Naive thymus-derived CD4-positive, alpha-beta T cell (primary cell): ENCODE measurements around the gene STAG2. TPM values are rescaled to one million over a fixed set of nuclear protein-coding genes. Genes with fewer than 3 reads are reported as not detected.

Experiments used
- ATAC-seq: fragments of 150-1000 bp; cut with Tn5 transposase; 2 replicates; pipeline ENCODE4 v1.10.0; 2021; ENCODE audit warnings: mild to moderate bottlenecking, moderate library complexity
- CTCF ChIA-PET: fragments of 350-600 bp; sonication (Branson Sonifier 250); formaldehyde crosslinking; loops from one replicate; lab custom pipeline; 2021; ENCODE audit warnings: antibody characterized with exemption; lab: Charles Lee
- POLR2A ChIA-PET: fragments of 350-600 bp; sonication (Branson Sonifier 250); formaldehyde crosslinking; loops from one replicate; lab custom pipeline; 2021; ENCODE audit warnings: antibody characterized with exemption, inconsistent platforms; lab: Charles Lee
- DNase-seq, 9 donors: peaks; one replicate each; pipeline versions ENCODE4 v3.0.0 to v3.0.0-alpha.2; 2020 to 2022; ENCODE audit warnings: mixed read lengths in 1 of 9
- H3K27ac ChIP-seq: one replicate; pipeline ENCODE4 v1.7.0; 2013; ENCODE audit warnings: mild to moderate bottlenecking, low read depth, low read length, moderate library complexity
- H3K27me3 ChIP-seq, 2 donors: one replicate each; pipeline ENCODE4 v1.7.0; 2013; ENCODE audit warnings: low read length in 2 of 2, mild to moderate bottlenecking in 2 of 2, moderate library complexity in 2 of 2; ENCODE audit not compliant: control insufficient read depth in 2 of 2, insufficient read depth in 2 of 2
- H3K36me3 ChIP-seq, 3 experiments: 1 replicate in 2 of 3; 2 replicates in 1 of 3; pipeline ENCODE4 v1.7.0; 2013; ENCODE audit warnings: low read length in 3 of 3, mild to moderate bottlenecking in 3 of 3, moderate library complexity in 1 of 3; ENCODE audit not compliant: insufficient read depth in 3 of 3, control insufficient read depth in 2 of 3
- H3K4me1 ChIP-seq, 2 donors: one replicate each; pipeline ENCODE4 v1.7.0; 2013; ENCODE audit warnings: low read length in 2 of 2, mild to moderate bottlenecking in 2 of 2, moderate library complexity in 1 of 2; ENCODE audit not compliant: control insufficient read depth in 2 of 2, insufficient read depth in 2 of 2
- H3K4me3 ChIP-seq: 2 replicates; pipeline ENCODE4 v1.7.0; 2013; ENCODE audit warnings: mild to moderate bottlenecking, low read length
- H3K9me3 ChIP-seq, 3 experiments: 1 replicate in 2 of 3; 2 replicates in 1 of 3; pipeline ENCODE4 v1.7.0; 2013; ENCODE audit warnings: low read length in 3 of 3; ENCODE audit not compliant: control insufficient read depth in 2 of 3
- H3K27ac Mint-ChIP-seq, 9 donors: one replicate each; pipeline ENCODE4 v1.8.0; 2020 to 2022; ENCODE audit warnings: mixed read lengths in 9 of 9, mild to moderate bottlenecking in 8 of 9, moderate library complexity in 5 of 9, inconsistent platforms in 2 of 9
- H3K27me3 Mint-ChIP-seq, 5 donors: one replicate each; pipeline ENCODE4 v1.8.0; 2021 to 2022; ENCODE audit warnings: mixed read lengths in 5 of 5, mild to moderate bottlenecking in 1 of 5
- H3K36me3 Mint-ChIP-seq, 5 donors: one replicate each; pipeline ENCODE4 v1.8.0; 2020 to 2022; ENCODE audit warnings: mixed read lengths in 5 of 5, mild to moderate bottlenecking in 3 of 5, inconsistent platforms in 1 of 5
- H3K4me1 Mint-ChIP-seq, 7 donors: one replicate each; pipeline ENCODE4 v1.8.0; 2020 to 2022; ENCODE audit warnings: mixed read lengths in 7 of 7, mild to moderate bottlenecking in 3 of 7, inconsistent platforms in 1 of 7
- H3K4me3 Mint-ChIP-seq, 10 donors: one replicate each; pipeline ENCODE4 v1.8.0; 2020 to 2022; ENCODE audit warnings: mild to moderate bottlenecking in 10 of 10, mixed read lengths in 10 of 10, moderate library complexity in 6 of 10, inconsistent platforms in 2 of 10
- H3K9me3 Mint-ChIP-seq, 11 donors: one replicate each; pipeline ENCODE4 v1.8.0; 2020 to 2022; ENCODE audit warnings: mixed read lengths in 11 of 11, mild to moderate bottlenecking in 4 of 11, inconsistent platforms in 1 of 11, moderate library complexity in 1 of 11
- intact Hi-C, 2 donors: fragments of 100-400 bp; cut with micrococcal nuclease; formaldehyde crosslinking; loops; one replicate each; pipeline ENCODE4 v1.15.1; 2023
- polyA plus RNA-seq, 2 donors: library from polyadenylated mRNA; unstranded; fragments of 300-500 nt; fragmentation: Illumina TruSeq; gene quantifications; one replicate each; pipeline ENCODE4 v1.2.3, GENCODE V29; 2021
- total RNA-seq, 6 experiments: library from RNA in 5 of 6; stranded (reverse) in 5 of 6; gene quantifications; 1 replicate in 5 of 6; 2 replicates in 1 of 6; pipeline ENCODE4 v1.2.3 and lab custom pipeline; 2021 to 2026

Gene STAG2
- total and polyA plus RNA-seq, 7 experiments from 2014 or later, result 73.6 to 124 (median 84.6) TPM

GRCh38 chrX:124145749-124146148 is 184.2 kb downstream of the STAG2 start:
- ChIA-PET POLR2A (no interaction called here), CTCF (no interaction called here)
- H3K4me3 ChIP-seq, result no peak overlapping the region
- ATAC-seq (no peak), DNase-seq (no peak)
- no peaks in the 10 kb centered on the region for H3K36me3 ChIP-seq
- intact Hi-C loops, result no loop called here
- Mint-ChIP-seq H3K4me3 (no peak overlapping the region), H3K9me3 (peaks cover 0 to 41% (median 10%) of the 10 kb centered on the region in 11 donors), H3K4me1 (no peaks in the 10 kb centered on the region), H3K27me3 (no peaks in the 10 kb centered on the region), H3K27ac (no peak overlapping the region), H3K36me3 (no peaks in the 10 kb centered on the region)
- no peaks in the 10 kb centered on the region for H3K27me3 ChIP-seq
- H3K27ac ChIP-seq, result no peak overlapping the region
- H3K9me3 ChIP-seq, result no peaks in the 10 kb centered on the region
- no peaks in the 10 kb centered on the region for H3K4me1 ChIP-seq

DNA sequence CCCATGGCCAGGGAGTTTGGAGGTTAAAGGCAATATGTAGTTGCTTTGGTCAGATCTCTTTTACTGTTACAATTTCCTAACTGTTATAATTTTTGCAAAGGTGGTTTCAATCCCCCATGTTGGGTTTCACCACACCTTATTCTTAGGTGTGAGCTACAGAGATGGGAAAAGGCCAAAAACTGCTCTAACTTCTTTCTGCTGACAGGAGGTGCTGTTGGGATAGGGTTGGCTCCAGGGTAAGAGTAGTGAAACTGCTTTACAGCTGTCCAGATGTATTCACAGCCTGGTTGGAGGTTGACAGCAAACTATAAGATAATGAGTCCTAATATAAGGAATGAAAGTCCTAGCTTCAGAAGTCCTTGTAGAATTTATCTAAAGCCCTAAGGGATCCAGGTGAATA is 189.7 kb downstream of the STAG2 start:
- Mint-ChIP-seq H3K4me3 (no peak overlapping the region), H3K9me3 (peaks cover 0 to 30% (median 7%) of the 10 kb centered on the region in 11 donors), H3K27me3 (no peaks in the 10 kb centered on the region), H3K4me1 (no peaks in the 10 kb centered on the region), H3K27ac (no peak overlapping the region), H3K36me3 (no peaks in the 10 kb centered on the region)
- DNase-seq (no peak), ATAC-seq (no peak)
- no peaks in the 10 kb centered on the region for H3K27me3 ChIP-seq
- H3K4me3 ChIP-seq, result no peak overlapping the region
- no peaks in the 10 kb centered on the region for H3K4me1 ChIP-seq
- ChIA-PET CTCF (no interaction called here), POLR2A (no interaction called here)
- intact Hi-C loops, result no loop called here
- H3K36me3 ChIP-seq, result no peaks in the 10 kb centered on the region
- H3K27ac ChIP-seq, result no peak overlapping the region
- no peaks in the 10 kb centered on the region for H3K9me3 ChIP-seq

Other genes starting within 250 kb of the STAG2 start
- gene THOC2, start 228.7 kb upstream of the STAG2 start, total RNA-seq, result 100 to 1,000 TPM in 2 of 5 experiments, 10 to 100 TPM in 3; 78.7 to 124 (median 92.4) TPM
- 10 to 100 TPM; 36.3 to 39.0 TPM for gene THOC2, start 228.7 kb upstream of the STAG2 start, polyA plus RNA-seq
- gene XIAP, start 101.7 kb upstream of the STAG2 start, total RNA-seq, result 10 to 100 TPM; 23.5 to 56.1 (median 49.3) TPM
- gene XIAP, start 101.7 kb upstream of the STAG2 start, polyA plus RNA-seq, result 1 to 10 TPM; 8.1 to 9.2 TPM